Hepatocyte (in vitro differentiated cells): ENCODE measurements around the gene DNMT3A.

Experiments
- EZH2 ChIP-seq: fragments of 200-600 bp; sonication (generic); IDR thresholded peaks from 2 replicates; pipeline ENCODE4 v1.6.1; 2016; ENCODE audit warnings: antibody characterized with exemption, mild to moderate bottlenecking, borderline replicate concordance
- EZH2phosphoT487 ChIP-seq: fragments of 200-600 bp; sonication (generic); IDR thresholded peaks from one replicate; pipeline ENCODE4 v1.6.1; 2018; ENCODE audit warnings: antibody characterized with exemption, mild to moderate bottlenecking, low read depth, moderate library complexity; ENCODE audit not compliant: unreplicated experiment, severe bottlenecking
- TF ChIP-seq, protein P1 (sequence below): fragments of 200-600 bp; sonication (generic); IDR thresholded peaks from 2 replicates; pipeline ENCODE4 v1.5.1; 2016; ENCODE audit warnings: antibody characterized with exemption, mild to moderate bottlenecking; ENCODE audit not compliant: poor library complexity

DNA sequence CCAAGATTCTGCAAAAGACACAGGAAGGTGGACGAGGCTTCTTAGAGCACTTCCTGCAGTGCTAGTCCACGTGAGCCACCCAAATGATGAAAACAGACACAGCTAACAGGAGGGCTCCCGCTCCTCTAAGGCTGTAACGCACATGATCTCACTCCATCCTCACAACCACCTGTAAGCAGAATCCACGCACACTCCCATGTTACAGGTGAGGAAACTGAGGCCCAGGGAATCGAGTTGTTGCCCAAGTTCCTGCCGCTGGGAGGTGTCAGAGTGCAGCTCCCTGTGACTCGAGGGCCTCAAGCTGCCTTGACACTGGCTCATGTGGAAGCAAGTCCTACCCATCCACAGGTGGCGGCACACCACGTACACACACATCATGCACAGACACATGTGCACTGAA, 4.4 kb downstream of the DNMT3A start:
- TF ChIP-seq, protein P1, sequence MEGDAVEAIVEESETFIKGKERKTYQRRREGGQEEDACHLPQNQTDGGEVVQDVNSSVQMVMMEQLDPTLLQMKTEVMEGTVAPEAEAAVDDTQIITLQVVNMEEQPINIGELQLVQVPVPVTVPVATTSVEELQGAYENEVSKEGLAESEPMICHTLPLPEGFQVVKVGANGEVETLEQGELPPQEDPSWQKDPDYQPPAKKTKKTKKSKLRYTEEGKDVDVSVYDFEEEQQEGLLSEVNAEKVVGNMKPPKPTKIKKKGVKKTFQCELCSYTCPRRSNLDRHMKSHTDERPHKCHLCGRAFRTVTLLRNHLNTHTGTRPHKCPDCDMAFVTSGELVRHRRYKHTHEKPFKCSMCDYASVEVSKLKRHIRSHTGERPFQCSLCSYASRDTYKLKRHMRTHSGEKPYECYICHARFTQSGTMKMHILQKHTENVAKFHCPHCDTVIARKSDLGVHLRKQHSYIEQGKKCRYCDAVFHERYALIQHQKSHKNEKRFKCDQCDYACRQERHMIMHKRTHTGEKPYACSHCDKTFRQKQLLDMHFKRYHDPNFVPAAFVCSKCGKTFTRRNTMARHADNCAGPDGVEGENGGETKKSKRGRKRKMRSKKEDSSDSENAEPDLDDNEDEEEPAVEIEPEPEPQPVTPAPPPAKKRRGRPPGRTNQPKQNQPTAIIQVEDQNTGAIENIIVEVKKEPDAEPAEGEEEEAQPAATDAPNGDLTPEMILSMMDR, result no peak
- no peak for TF ChIP-seq EZH2phosphoT487
- no peak for TF ChIP-seq EZH2
